ENCODE results near the gene ADARB2. TPM values are rescaled to one million over a fixed set of nuclear protein-coding genes. Genes with fewer than 3 reads are reported as not detected.
A peak's percentile ranks its signal among the peaks of the same experiment; 100 is the strongest.

The ADARB2 gene
- total and polyA plus RNA-seq, 4 donors, result 0.55 to 0.70 (median 0.59) TPM; not detected in 1

DNA sequence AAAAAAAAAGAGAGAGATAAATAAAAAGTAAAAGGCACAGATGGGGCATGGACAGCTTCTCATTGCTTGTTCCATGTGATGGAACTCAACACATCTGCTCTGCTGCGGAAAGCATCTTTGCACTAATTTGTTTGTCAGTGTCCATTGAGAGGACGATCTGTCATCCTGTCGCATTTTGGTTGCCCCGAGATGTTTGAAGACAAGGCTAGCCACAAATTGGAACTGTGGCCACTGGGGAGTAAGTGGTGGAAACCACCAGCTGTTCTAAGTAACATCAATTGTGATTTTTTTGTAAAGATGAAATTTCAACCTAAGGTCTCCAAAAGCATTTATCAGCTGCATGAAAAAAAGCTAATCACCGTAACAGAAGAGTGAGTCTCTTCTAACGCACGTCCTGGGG is 312.7 kb downstream of the ADARB2 start:
- H3K9ac ChIP-seq (ENCODE audit: low read depth in 1 of 2, low read length in 2 of 2), result no peak overlapping the region
- no peaks in the 10 kb centered on the region for H3K9me3 ChIP-seq (ENCODE audit: control insufficient read depth in 4 of 4, low read length in 3 of 4)
- peak; percentile 9 for DNase-seq (ENCODE audit: low spot score)
- no peak overlapping the region for H3K27ac ChIP-seq (ENCODE audit: low read depth in 1 of 2, low read length in 2 of 2)
- 90% methylated on average over 7 of the region's 7 CpGs for WGBS
- no peak overlapping the region for H3K4me3 ChIP-seq (ENCODE audit: low read depth in 1 of 3, low read length in 3 of 3)
- H3K36me3 ChIP-seq (ENCODE audit: control insufficient read depth in 4 of 4, insufficient read depth in 3 of 4, low read depth in 1 of 4, low read length in 3 of 4), result no peaks in the 10 kb centered on the region
- no peak for TF ChIP-seq HNF4A (conservative IDR thresholded peaks at IDR 0.05)
- TF ChIP-seq, protein P1, sequence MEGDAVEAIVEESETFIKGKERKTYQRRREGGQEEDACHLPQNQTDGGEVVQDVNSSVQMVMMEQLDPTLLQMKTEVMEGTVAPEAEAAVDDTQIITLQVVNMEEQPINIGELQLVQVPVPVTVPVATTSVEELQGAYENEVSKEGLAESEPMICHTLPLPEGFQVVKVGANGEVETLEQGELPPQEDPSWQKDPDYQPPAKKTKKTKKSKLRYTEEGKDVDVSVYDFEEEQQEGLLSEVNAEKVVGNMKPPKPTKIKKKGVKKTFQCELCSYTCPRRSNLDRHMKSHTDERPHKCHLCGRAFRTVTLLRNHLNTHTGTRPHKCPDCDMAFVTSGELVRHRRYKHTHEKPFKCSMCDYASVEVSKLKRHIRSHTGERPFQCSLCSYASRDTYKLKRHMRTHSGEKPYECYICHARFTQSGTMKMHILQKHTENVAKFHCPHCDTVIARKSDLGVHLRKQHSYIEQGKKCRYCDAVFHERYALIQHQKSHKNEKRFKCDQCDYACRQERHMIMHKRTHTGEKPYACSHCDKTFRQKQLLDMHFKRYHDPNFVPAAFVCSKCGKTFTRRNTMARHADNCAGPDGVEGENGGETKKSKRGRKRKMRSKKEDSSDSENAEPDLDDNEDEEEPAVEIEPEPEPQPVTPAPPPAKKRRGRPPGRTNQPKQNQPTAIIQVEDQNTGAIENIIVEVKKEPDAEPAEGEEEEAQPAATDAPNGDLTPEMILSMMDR (IDR thresholded peaks at IDR 0.05; ENCODE audit: low read depth, low read length, missing input control), result no peak
- TF ChIP-seq EGR1 (IDR thresholded peaks at IDR 0.05; ENCODE audit: low read depth in 2 of 2), result no peak
- no peak for TF ChIP-seq NR2F2 (IDR thresholded peaks at IDR 0.05)
- TF ChIP-seq, protein P2, sequence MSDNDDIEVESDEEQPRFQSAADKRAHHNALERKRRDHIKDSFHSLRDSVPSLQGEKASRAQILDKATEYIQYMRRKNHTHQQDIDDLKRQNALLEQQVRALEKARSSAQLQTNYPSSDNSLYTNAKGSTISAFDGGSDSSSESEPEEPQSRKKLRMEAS (IDR thresholded peaks at IDR 0.05), result no peak
- TF ChIP-seq JUND (IDR thresholded peaks at IDR 0.05), result no peak
- no peak for TF ChIP-seq TAF1 (conservative IDR thresholded peaks at IDR 0.05)
- no peak for TF ChIP-seq YY1 (IDR thresholded peaks at IDR 0.05)
- TF ChIP-seq, protein P3, sequence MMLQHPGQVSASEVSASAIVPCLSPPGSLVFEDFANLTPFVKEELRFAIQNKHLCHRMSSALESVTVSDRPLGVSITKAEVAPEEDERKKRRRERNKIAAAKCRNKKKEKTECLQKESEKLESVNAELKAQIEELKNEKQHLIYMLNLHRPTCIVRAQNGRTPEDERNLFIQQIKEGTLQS (IDR thresholded peaks at IDR 0.05), result no peak
- TF ChIP-seq, protein P4, sequence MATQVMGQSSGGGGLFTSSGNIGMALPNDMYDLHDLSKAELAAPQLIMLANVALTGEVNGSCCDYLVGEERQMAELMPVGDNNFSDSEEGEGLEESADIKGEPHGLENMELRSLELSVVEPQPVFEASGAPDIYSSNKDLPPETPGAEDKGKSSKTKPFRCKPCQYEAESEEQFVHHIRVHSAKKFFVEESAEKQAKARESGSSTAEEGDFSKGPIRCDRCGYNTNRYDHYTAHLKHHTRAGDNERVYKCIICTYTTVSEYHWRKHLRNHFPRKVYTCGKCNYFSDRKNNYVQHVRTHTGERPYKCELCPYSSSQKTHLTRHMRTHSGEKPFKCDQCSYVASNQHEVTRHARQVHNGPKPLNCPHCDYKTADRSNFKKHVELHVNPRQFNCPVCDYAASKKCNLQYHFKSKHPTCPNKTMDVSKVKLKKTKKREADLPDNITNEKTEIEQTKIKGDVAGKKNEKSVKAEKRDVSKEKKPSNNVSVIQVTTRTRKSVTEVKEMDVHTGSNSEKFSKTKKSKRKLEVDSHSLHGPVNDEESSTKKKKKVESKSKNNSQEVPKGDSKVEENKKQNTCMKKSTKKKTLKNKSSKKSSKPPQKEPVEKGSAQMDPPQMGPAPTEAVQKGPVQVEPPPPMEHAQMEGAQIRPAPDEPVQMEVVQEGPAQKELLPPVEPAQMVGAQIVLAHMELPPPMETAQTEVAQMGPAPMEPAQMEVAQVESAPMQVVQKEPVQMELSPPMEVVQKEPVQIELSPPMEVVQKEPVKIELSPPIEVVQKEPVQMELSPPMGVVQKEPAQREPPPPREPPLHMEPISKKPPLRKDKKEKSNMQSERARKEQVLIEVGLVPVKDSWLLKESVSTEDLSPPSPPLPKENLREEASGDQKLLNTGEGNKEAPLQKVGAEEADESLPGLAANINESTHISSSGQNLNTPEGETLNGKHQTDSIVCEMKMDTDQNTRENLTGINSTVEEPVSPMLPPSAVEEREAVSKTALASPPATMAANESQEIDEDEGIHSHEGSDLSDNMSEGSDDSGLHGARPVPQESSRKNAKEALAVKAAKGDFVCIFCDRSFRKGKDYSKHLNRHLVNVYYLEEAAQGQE (IDR thresholded peaks at IDR 0.05), result no peak
- TF ChIP-seq, protein P5, sequence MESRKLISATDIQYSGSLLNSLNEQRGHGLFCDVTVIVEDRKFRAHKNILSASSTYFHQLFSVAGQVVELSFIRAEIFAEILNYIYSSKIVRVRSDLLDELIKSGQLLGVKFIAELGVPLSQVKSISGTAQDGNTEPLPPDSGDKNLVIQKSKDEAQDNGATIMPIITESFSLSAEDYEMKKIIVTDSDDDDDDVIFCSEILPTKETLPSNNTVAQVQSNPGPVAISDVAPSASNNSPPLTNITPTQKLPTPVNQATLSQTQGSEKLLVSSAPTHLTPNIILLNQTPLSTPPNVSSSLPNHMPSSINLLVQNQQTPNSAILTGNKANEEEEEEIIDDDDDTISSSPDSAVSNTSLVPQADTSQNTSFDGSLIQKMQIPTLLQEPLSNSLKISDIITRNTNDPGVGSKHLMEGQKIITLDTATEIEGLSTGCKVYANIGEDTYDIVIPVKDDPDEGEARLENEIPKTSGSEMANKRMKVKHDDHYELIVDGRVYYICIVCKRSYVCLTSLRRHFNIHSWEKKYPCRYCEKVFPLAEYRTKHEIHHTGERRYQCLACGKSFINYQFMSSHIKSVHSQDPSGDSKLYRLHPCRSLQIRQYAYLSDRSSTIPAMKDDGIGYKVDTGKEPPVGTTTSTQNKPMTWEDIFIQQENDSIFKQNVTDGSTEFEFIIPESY (IDR thresholded peaks at IDR 0.05), result no peak
- TF ChIP-seq FOXA1 (IDR thresholded peaks at IDR 0.05), result no peak
- no peak for TF ChIP-seq RAD21 (IDR thresholded peaks at IDR 0.05)
- TF ChIP-seq HNF4G (IDR thresholded peaks at IDR 0.05), result no peak
- H3K4me1 ChIP-seq (ENCODE audit: control insufficient read depth in 4 of 4, insufficient read depth in 4 of 4, low read length in 3 of 4), result peaks cover 2 to 11% (median 9%) of the 10 kb centered on the region in 4 donors
- H3K27me3 ChIP-seq (ENCODE audit: control insufficient read depth in 4 of 4, insufficient read depth in 4 of 4, low read length in 3 of 4), result peaks cover 0 to 23% (median under 1%) of the 10 kb centered on the region in 4 donors

DNA sequence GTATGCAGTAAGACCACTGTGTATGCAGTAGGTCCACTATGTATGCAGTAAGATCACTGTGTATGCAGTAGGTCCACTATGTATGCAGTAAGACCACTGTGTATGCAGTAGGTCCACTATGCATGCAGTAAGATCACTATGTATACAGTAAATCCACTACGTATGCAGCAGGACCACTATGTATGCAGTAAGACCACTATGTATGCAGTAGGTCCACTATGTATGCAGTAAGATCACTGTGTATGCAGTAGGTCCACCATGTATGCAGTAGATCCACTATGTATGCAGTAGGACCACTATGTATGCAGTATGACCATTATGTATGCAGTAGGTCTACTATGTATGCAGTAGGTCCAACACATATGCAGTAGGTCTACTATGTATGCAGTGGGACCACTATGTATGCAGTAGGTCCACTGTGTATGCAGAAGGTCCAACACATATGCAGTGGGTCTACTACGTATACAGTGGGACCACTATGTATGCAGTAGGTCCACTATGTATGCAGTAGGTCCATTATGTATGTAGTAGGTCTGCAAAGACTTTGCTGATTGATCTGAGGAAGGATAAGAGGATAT is 313.6 kb downstream of the ADARB2 start:
- no peak overlapping the region for H3K4me3 ChIP-seq (ENCODE audit: low read depth in 1 of 3, low read length in 3 of 3)
- H3K4me1 ChIP-seq (ENCODE audit: control insufficient read depth in 4 of 4, insufficient read depth in 4 of 4, low read length in 3 of 4), result peaks cover 2 to 15% (median 14%) of the 10 kb centered on the region in 4 donors
- H3K36me3 ChIP-seq (ENCODE audit: control insufficient read depth in 4 of 4, insufficient read depth in 3 of 4, low read depth in 1 of 4, low read length in 3 of 4), result no peaks in the 10 kb centered on the region
- H3K27ac ChIP-seq (ENCODE audit: low read depth in 1 of 2, low read length in 2 of 2), result no peak overlapping the region
- peak; percentile 8 for DNase-seq (ENCODE audit: low spot score)
- no peaks in the 10 kb centered on the region for H3K9me3 ChIP-seq (ENCODE audit: control insufficient read depth in 4 of 4, low read length in 3 of 4)
- no peak overlapping the region for H3K9ac ChIP-seq (ENCODE audit: low read depth in 1 of 2, low read length in 2 of 2)
- H3K27me3 ChIP-seq (ENCODE audit: control insufficient read depth in 4 of 4, insufficient read depth in 4 of 4, low read length in 3 of 4), result peaks cover 0 to 23% (median under 1%) of the 10 kb centered on the region in 4 donors
- WGBS, result 95% methylated on average over 2 of the region's 2 CpGs
- TF ChIP-seq, protein P5 (IDR thresholded peaks at IDR 0.05), result no peak
- TF ChIP-seq, protein P2 (IDR thresholded peaks at IDR 0.05), result no peak
- TF ChIP-seq TAF1 (conservative IDR thresholded peaks at IDR 0.05) (no peak), FOXA2 (IDR thresholded peaks at IDR 0.05) (no peak), EGR1 (IDR thresholded peaks at IDR 0.05; ENCODE audit: low read depth in 2 of 2) (no peak), FOXA1 (IDR thresholded peaks at IDR 0.05) (no peak), RXRA (IDR thresholded peaks at IDR 0.05) (no peak), RAD21 (IDR thresholded peaks at IDR 0.05) (no peak), NR2F2 (IDR thresholded peaks at IDR 0.05) (no peak), SP1 (IDR thresholded peaks at IDR 0.05) (no peak), YY1 (IDR thresholded peaks at IDR 0.05) (no peak), GABPA (IDR thresholded peaks at IDR 0.05 in 1 of 2, conservative IDR thresholded peaks at IDR 0.05 in 1 of 2) (no peak), JUND (IDR thresholded peaks at IDR 0.05) (no peak), HNF4A (conservative IDR thresholded peaks at IDR 0.05) (no peak)
- TF ChIP-seq, protein P1 (IDR thresholded peaks at IDR 0.05; ENCODE audit: low read depth, low read length, missing input control), result no peak
